HG02938 (cell line): ENCODE data around the gene ABHD3.
"Not testable (repeated sequence)": the region's sequence is repeated elsewhere in the genome, so short reads cannot be mapped to it uniquely, and the experiment has no call there.

Experiments used
- ATAC-seq: cut with Tn5 transposase; IDR thresholded peaks from one replicate; pipeline ENCODE4 v1.9.1; 2021; ENCODE audit warnings: mild to moderate bottlenecking, moderate library complexity; ENCODE audit not compliant: unreplicated experiment

The ABHD3 gene

GRCh38 chr18:21653361-21653760 lies 51.2 kb downstream of the ABHD3 start:
- ATAC-seq, result no peak

GRCh38 chr18:21652073-21652472 lies 52.5 kb downstream of the ABHD3 start:
- no peak for ATAC-seq

GRCh38 chr18:21650311-21650710 lies 54.3 kb downstream of the ABHD3 start:
- no peak for ATAC-seq

GRCh38 chr18:21640375-21640774 lies 64.2 kb downstream of the ABHD3 start:
- not testable (repeated sequence) for ATAC-seq

- ATAC-seq, result no peak
Measured at GRCh38 chr18:21638822-21639221, 65.8 kb downstream of the ABHD3 start.

GRCh38 chr18:21636769-21637168 lies 67.8 kb downstream of the ABHD3 start:
- ATAC-seq, result no peak

- no peak for ATAC-seq
Measured at GRCh38 chr18:21634588-21635199, 69.9 kb downstream of the ABHD3 start.

GRCh38 chr18:21632393-21632792 lies 72.2 kb downstream of the ABHD3 start:
- no peak for ATAC-seq

GRCh38 chr18:21629089-21629832 lies 75.3 kb downstream of the ABHD3 start:
- ATAC-seq, result peak; percentile 89

GRCh38 chr18:21621640-21622039 lies 82.9 kb downstream of the ABHD3 start:
- ATAC-seq, result not testable (repeated sequence)

- peak; percentile 94 for ATAC-seq
Measured at GRCh38 chr18:21612125-21613039, 92.2 kb downstream of the ABHD3 start, which contains the start of gene SNRPD1. Gene SNRPD1, plus strand, starts transcription at chr18:21612314. Its CDS starts 116 bp downstream, at chr18:21612430.

GRCh38 chr18:21611401-21612124 lies 93.0 kb downstream of the ABHD3 start:
- ATAC-seq, result peak; percentile 14

- ATAC-seq, result no peak
Measured at GRCh38 chr18:21605213-21605612, 99.4 kb downstream of the ABHD3 start.

GRCh38 chr18:21604671-21605070 lies 99.9 kb downstream of the ABHD3 start:
- ATAC-seq, result no peak

- no peak for ATAC-seq
Measured at GRCh38 chr18:21602299-21602587, 102.3 kb downstream of the ABHD3 start.
